ENCODE results near the gene ZNF574. TPM values are rescaled to one million over a fixed set of nuclear protein-coding genes. Genes with fewer than 3 reads are reported as not detected.

Gene ZNF574
- total RNA-seq, 1 experiment from 2014 or later = 15.7 TPM

GRCh38 chr19:42054205-42054604 lies 21.8 kb upstream of the ZNF574 start:
- in situ Hi-C loops (cut with HindIII; ENCODE audit: low pct_unique_long_range_greater_than_20kb, low sequenced_read_pairs) = no loop called here
- ATAC-seq (no peak), DNase-seq (ENCODE audit: low read depth, low spot score) (no peak)
- no TSS peak for BruUV-seq (replicated peaks)
- H3K4me1 ChIP-seq (ENCODE audit: control insufficient read depth, insufficient read depth, low read length) = no peaks in the 10 kb centered on the region
- intact Hi-C loops (cut with micrococcal nuclease; ENCODE audit: unreplicated experiment) = no loop called here
- H3K4me3 ChIP-seq (ENCODE audit: low read depth in 2 of 2, low read length in 2 of 2) = no peak overlapping the region
- ChIA-PET POLR2A (no interaction called here), CTCF (no interaction called here)
- H3K9me3 ChIP-seq (ENCODE audit: control insufficient read depth, insufficient read depth, low read depth, low read length) = no peaks in the 10 kb centered on the region
- TF ChIP-seq REST (IDR thresholded peaks at IDR 0.05; ENCODE audit: insufficient read depth in 1 of 2, low read depth in 2 of 2, low read length in 1 of 2) = no peak
- no peak for TF ChIP-seq SIN3A (IDR thresholded peaks at IDR 0.05; ENCODE audit: borderline replicate concordance, insufficient read depth, low read depth, low read length)
- no peak for TF ChIP-seq TCF7L2 (IDR thresholded peaks at IDR 0.05; ENCODE audit: low read depth, low read length)
- TF ChIP-seq, protein P1, sequence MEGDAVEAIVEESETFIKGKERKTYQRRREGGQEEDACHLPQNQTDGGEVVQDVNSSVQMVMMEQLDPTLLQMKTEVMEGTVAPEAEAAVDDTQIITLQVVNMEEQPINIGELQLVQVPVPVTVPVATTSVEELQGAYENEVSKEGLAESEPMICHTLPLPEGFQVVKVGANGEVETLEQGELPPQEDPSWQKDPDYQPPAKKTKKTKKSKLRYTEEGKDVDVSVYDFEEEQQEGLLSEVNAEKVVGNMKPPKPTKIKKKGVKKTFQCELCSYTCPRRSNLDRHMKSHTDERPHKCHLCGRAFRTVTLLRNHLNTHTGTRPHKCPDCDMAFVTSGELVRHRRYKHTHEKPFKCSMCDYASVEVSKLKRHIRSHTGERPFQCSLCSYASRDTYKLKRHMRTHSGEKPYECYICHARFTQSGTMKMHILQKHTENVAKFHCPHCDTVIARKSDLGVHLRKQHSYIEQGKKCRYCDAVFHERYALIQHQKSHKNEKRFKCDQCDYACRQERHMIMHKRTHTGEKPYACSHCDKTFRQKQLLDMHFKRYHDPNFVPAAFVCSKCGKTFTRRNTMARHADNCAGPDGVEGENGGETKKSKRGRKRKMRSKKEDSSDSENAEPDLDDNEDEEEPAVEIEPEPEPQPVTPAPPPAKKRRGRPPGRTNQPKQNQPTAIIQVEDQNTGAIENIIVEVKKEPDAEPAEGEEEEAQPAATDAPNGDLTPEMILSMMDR (IDR thresholded peaks at IDR 0.05) = no peak
- TF ChIP-seq POLR2AphosphoS5 (IDR thresholded peaks at IDR 0.05; ENCODE audit: low read depth, low read length) = no peak
- H3K27ac ChIP-seq (ENCODE audit: low read length) = no peak overlapping the region
- no peaks in the 10 kb centered on the region for H3K27me3 ChIP-seq (ENCODE audit: control insufficient read depth, insufficient read depth, low read length)
- H3K36me3 ChIP-seq (ENCODE audit: control insufficient read depth, insufficient read depth, low read length) = no peaks in the 10 kb centered on the region

GRCh38 chr19:42057846-42058245 lies 18.1 kb upstream of the ZNF574 start:
- DNase-seq (ENCODE audit: low read depth, low spot score) (no peak), ATAC-seq (no peak)
- no TSS peak for BruUV-seq (replicated peaks)
- Histone ChIP-seq H3K27me3 (ENCODE audit: control insufficient read depth, insufficient read depth, low read length) (no peaks in the 10 kb centered on the region), H3K4me3 (ENCODE audit: low read depth in 2 of 2, low read length in 2 of 2) (no peak overlapping the region), H3K4me1 (ENCODE audit: control insufficient read depth, insufficient read depth, low read length) (no peaks in the 10 kb centered on the region), H3K27ac (ENCODE audit: low read length) (no peak overlapping the region), H3K9me3 (ENCODE audit: control insufficient read depth, insufficient read depth, low read depth, low read length) (no peaks in the 10 kb centered on the region), H3K36me3 (ENCODE audit: control insufficient read depth, insufficient read depth, low read length) (no peaks in the 10 kb centered on the region)
- POLR2A ChIA-PET = interaction anchor here (0.7 kb wide), 1 partner anchor 29 kb away, joined by 3 read pairs; no protein-coding TSS in a partner anchor
- CTCF ChIA-PET = no interaction called here
- TF ChIP-seq POLR2AphosphoS5 (IDR thresholded peaks at IDR 0.05; ENCODE audit: low read depth, low read length) (no peak), SIN3A (IDR thresholded peaks at IDR 0.05; ENCODE audit: borderline replicate concordance, insufficient read depth, low read depth, low read length) (no peak), REST (IDR thresholded peaks at IDR 0.05; ENCODE audit: insufficient read depth in 1 of 2, low read depth in 2 of 2, low read length in 1 of 2) (no peak), TCF7L2 (IDR thresholded peaks at IDR 0.05; ENCODE audit: low read depth, low read length) (no peak)
- TF ChIP-seq, protein P1 (IDR thresholded peaks at IDR 0.05) = no peak
- intact Hi-C loops (cut with micrococcal nuclease; ENCODE audit: unreplicated experiment) (no loop called here), in situ Hi-C loops (cut with HindIII; ENCODE audit: low pct_unique_long_range_greater_than_20kb, low sequenced_read_pairs) (no loop called here)
